ENCODE measurements around the gene OSBPL5. TPM values are rescaled to one million over a fixed set of nuclear protein-coding genes. Genes with fewer than 3 reads are reported as not detected.

The OSBPL5 gene
- total and polyA plus RNA-seq, 8 donors, result 8.6 to 127 (median 25.2) TPM

- Histone ChIP-seq H3K4me1 (peaks cover 52 to 100% (median 79%) of the 10 kb centered on the region in 4 donors), H3K27ac (peak overlapping the region in 3 of 5 donors; percentile 82 to 90 (median 86)), H3K36me3 (no peaks in the 10 kb centered on the region), H3K4me3 (no peak overlapping the region), H3K27me3 (no peaks in the 10 kb centered on the region), H3K9me3 (no peaks in the 10 kb centered on the region)
- TF ChIP-seq POLR2A (IDR thresholded peaks at IDR 0.05) (no peak), EP300 (IDR thresholded peaks at IDR 0.05) (no peak), POLR2AphosphoS5 (IDR thresholded peaks at IDR 0.05) (no peak), CTCF (IDR thresholded peaks at IDR 0.05) (no peak)
- no peak for DNase-seq
- WGBS, 5 donors, result 86 to 94% (median 91%) methylated on average over 7 to 18 of the region's 18 CpGs
- intact Hi-C loops (cut with DNase I; ENCODE audit: low total_unique reads), result no loop called here
Observed at GRCh38 chr11:3158131-3158591, 6.9 kb downstream of the OSBPL5 start.

DNA sequence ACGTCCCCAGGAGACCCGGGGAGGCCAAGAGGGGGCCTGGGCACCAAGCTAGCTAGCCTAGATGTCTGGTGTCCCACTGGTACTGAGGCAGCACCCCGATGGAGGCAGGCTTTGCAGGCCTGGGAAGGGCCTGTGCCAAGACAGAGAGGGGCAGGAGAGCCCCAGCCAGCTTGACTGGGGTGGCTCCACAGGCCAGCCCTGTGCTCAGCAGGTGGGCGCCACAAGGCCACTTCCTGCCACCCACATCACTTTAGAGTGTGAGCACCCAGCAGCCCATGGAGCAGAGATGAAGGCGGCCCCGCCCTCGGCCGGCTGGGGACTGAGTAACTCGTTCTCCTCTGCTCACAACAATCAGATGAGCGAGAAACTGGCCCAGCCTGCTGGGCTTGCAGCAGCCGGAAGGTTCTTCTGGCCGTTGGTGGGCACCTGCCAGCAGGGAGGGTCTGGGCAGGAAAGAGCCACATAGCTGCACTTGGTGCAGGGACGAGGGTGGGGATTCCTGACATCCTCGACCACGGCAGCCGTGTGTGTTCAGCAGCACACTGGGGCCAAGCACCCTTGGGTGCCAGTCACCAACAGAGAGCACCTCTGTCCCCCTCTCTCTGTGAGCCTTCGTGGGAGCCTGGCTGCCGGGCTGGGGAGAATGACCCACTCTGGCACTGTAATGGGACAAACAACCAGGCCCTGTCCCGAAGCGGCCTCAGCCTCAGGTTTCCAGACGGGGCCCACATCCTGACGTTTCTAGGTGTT, 7.6 kb downstream of the OSBPL5 start:
- H3K27ac ChIP-seq, result peak overlapping the region in 4 of 5 donors; percentile 56 to 90 (median 84)
- peaks cover 53 to 100% (median 78%) of the 10 kb centered on the region in 4 donors for H3K4me1 ChIP-seq
- H3K27me3 ChIP-seq, result no peaks in the 10 kb centered on the region
- H3K9me3 ChIP-seq, result no peaks in the 10 kb centered on the region
- no peaks in the 10 kb centered on the region for H3K36me3 ChIP-seq
- peak in 1 of 2 donors; percentile 52 for DNase-seq
- H3K4me3 ChIP-seq, result no peak overlapping the region
- 71 to 92% (median 77%) methylated on average over 17 to 22 of the region's 22 CpGs for WGBS, 5 donors
- TF ChIP-seq EP300 (IDR thresholded peaks at IDR 0.05) (no peak), POLR2AphosphoS5 (IDR thresholded peaks at IDR 0.05) (no peak), POLR2A (IDR thresholded peaks at IDR 0.05) (no peak), CTCF (IDR thresholded peaks at IDR 0.05) (no peak)
- intact Hi-C loops (cut with DNase I; ENCODE audit: low total_unique reads), result no loop called here

DNA sequence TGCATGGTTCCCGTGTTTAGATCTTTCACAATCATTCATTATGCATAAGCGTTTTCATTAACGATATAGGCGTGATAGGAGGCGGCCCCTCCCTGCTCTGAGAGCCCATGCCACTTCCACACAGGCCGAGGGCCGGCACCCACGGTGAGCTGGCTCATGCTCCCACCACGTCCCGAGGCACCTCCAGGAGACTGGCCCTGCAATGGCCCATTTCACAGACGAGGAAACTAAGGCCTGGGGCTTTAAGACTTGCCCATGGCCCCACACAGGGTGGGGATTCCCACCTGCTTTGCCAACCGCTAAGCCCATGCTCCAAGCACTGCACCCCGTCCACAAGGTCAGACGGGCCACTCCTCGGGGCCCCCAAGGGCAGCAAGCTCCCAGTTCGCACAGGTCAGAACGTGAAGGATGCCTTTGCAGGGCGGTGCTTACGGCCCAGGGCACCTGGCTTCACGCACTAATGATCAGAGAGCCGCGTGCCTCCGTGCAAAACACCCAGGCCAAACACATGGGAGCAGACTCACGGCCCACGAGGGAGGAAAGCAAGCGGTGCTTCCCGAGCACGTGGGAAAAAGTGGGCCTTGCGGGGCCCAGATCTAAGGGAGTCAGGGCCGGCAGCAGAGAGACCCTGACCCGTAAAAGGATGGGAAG, 8.3 kb downstream of the OSBPL5 start:
- intact Hi-C loops (cut with DNase I; ENCODE audit: low total_unique reads), result no loop called here
- H3K9me3 ChIP-seq, result no peaks in the 10 kb centered on the region
- WGBS, 5 donors, result 64 to 82% (median 76%) methylated on average over 29 to 31 of the region's 31 CpGs
- peaks cover 52 to 100% (median 77%) of the 10 kb centered on the region in 4 donors for H3K4me1 ChIP-seq
- peak overlapping the region in 4 of 5 donors; percentile 56 to 90 (median 84) for H3K27ac ChIP-seq
- DNase-seq, result no peak
- no peaks in the 10 kb centered on the region for H3K27me3 ChIP-seq
- H3K36me3 ChIP-seq, result no peaks in the 10 kb centered on the region
- peak overlapping the region in 2 of 4 donors; percentile 18 to 19 for H3K4me3 ChIP-seq
- TF ChIP-seq POLR2AphosphoS5 (IDR thresholded peaks at IDR 0.05), result no peak
- no peak for TF ChIP-seq CTCF (IDR thresholded peaks at IDR 0.05)
- TF ChIP-seq POLR2A (IDR thresholded peaks at IDR 0.05), result no peak
- no peak for TF ChIP-seq EP300 (IDR thresholded peaks at IDR 0.05)

DNA sequence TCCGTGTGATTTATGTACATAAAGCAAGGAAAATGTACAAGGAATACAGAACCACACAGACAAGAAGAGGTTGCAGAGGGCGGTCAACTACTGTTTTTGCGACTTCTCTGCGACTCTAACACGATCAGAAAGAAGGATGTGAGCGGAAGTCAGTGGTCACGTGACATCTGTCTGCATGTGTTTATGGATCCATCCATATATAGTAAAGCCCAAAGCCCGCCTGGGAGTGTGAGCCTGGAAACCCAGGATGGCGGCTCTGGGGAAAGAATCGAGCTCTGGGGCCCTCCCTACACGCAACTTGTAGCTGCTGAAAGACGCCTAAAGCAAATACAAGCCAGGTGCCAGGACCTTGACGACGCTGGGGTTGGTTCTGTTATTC, 8.8 kb downstream of the OSBPL5 start:
- Histone ChIP-seq H3K9me3 (no peaks in the 10 kb centered on the region), H3K27me3 (no peaks in the 10 kb centered on the region), H3K4me3 (peak overlapping the region in 3 of 4 donors; percentile 18 to 19 (median 18)), H3K27ac (peak overlapping the region in 4 of 5 donors; percentile 56 to 90 (median 84)), H3K4me1 (peaks cover 47 to 100% (median 74%) of the 10 kb centered on the region in 4 donors), H3K36me3 (no peaks in the 10 kb centered on the region)
- intact Hi-C loops (cut with DNase I; ENCODE audit: low total_unique reads), result no loop called here
- 65 to 73% (median 70%) methylated on average over 13 to 14 of the region's 14 CpGs for WGBS, 5 donors
- peak in 1 of 2 donors; percentile 67 for DNase-seq
- TF ChIP-seq POLR2A (IDR thresholded peaks at IDR 0.05) (no peak), POLR2AphosphoS5 (IDR thresholded peaks at IDR 0.05) (peak in 2 of 3 donors; percentile 9 to 37)

Measured in stomach (tissue), 9 donors.